BLaER1 (cell line): ENCODE measurements around the gene PAQR5.

Experiments used
- H3K27ac ChIP-seq: shearing (Covaris generic); formaldehyde crosslinking; 2 replicates; pipeline ENCODE4 v1.8.1; 2022
- H3K27me3 ChIP-seq: shearing (Covaris generic); formaldehyde crosslinking; 2 replicates; pipeline ENCODE4 v1.8.1; 2022
- H3K36me3 ChIP-seq: shearing (Covaris generic); formaldehyde crosslinking; 2 replicates; pipeline ENCODE4 v1.8.1; 2022
- H3K4me1 ChIP-seq: shearing (Covaris generic); formaldehyde crosslinking; 2 replicates; pipeline ENCODE4 v1.8.1; 2022
- H3K4me2 ChIP-seq: shearing (Covaris generic); formaldehyde crosslinking; 2 replicates; pipeline ENCODE4 v1.8.1; 2022
- H3K4me3 ChIP-seq: shearing (Covaris generic); formaldehyde crosslinking; 2 replicates; pipeline ENCODE4 v1.8.1; 2022
- H3K9ac ChIP-seq: shearing (Covaris generic); formaldehyde crosslinking; 2 replicates; pipeline ENCODE4 v1.8.1; 2022
- H3K9me3 ChIP-seq: shearing (Covaris generic); formaldehyde crosslinking; 2 replicates; pipeline ENCODE4 v1.8.1; 2022
- H4K20me1 ChIP-seq: shearing (Covaris generic); formaldehyde crosslinking; 2 replicates; pipeline ENCODE4 v1.8.1; 2022
- Cebpa-rat ChIP-seq: shearing (Covaris generic); IDR thresholded peaks from 2 replicates; pipeline ENCODE4 v1.8.1; 2022

The PAQR5 gene

GRCh38 chr15:69298697-69299441 lies at the start of gene PAQR5:
PAQR5 (plus strand) TSS chr15:69298912; CDS start chr15:69360081, 61,169 bp downstream.
- TF ChIP-seq Cebpa-rat = no peak
- H3K4me2 ChIP-seq = no peak within 1 kb of the TSS
- no peak within 1 kb of the TSS for H3K27ac ChIP-seq
- H4K20me1 ChIP-seq = no peaks in the 10 kb centered on the region
- no peak within 1 kb of the TSS for H3K9ac ChIP-seq
- no peaks in the 10 kb centered on the region for H3K4me1 ChIP-seq
- H3K36me3 ChIP-seq = no peaks in the 10 kb centered on the region
- no peaks in the 10 kb centered on the region for H3K9me3 ChIP-seq
- H3K27me3 ChIP-seq = no peaks in the 10 kb centered on the region
- no peak within 1 kb of the TSS for H3K4me3 ChIP-seq

GRCh38 chr15:69253156-69253555 lies 45.6 kb upstream of the PAQR5 start:
- H3K9ac ChIP-seq = no peak overlapping the region
- H3K27me3 ChIP-seq = no peaks in the 10 kb centered on the region
- H4K20me1 ChIP-seq = no peaks in the 10 kb centered on the region
- peaks cover 7% of the 10 kb centered on the region; the same call in 1 of the 2 replicates for H3K36me3 ChIP-seq
- no peak for TF ChIP-seq Cebpa-rat
- no peak overlapping the region for H3K4me2 ChIP-seq
- no peaks in the 10 kb centered on the region for H3K9me3 ChIP-seq
- no peak overlapping the region for H3K27ac ChIP-seq
- H3K4me1 ChIP-seq = no peaks in the 10 kb centered on the region
- no peak overlapping the region for H3K4me3 ChIP-seq

- TF ChIP-seq Cebpa-rat = no peak
- H3K9me3 ChIP-seq = no peaks in the 10 kb centered on the region
- no peak overlapping the region for H3K4me2 ChIP-seq
- no peak overlapping the region for H3K9ac ChIP-seq
- H3K36me3 ChIP-seq = peaks cover 10% of the 10 kb centered on the region; the same call in 1 of the 2 replicates
- H4K20me1 ChIP-seq = no peaks in the 10 kb centered on the region
- H3K4me3 ChIP-seq = no peak overlapping the region
- no peaks in the 10 kb centered on the region for H3K4me1 ChIP-seq
- H3K27ac ChIP-seq = no peak overlapping the region
- H3K27me3 ChIP-seq = no peaks in the 10 kb centered on the region
Measured at GRCh38 chr15:69265347-69265955, 33.3 kb upstream of the PAQR5 start.

- TF ChIP-seq Cebpa-rat = no peak
- Histone ChIP-seq H3K27ac (no peak overlapping the region), H3K36me3 (peaks cover 10% of the 10 kb centered on the region; the same call in 1 of the 2 replicates), H3K4me1 (peaks cover 10% of the 10 kb centered on the region), H3K9me3 (no peaks in the 10 kb centered on the region), H4K20me1 (no peaks in the 10 kb centered on the region), H3K27me3 (no peaks in the 10 kb centered on the region), H3K4me2 (no peak overlapping the region), H3K4me3 (no peak overlapping the region), H3K9ac (no peak overlapping the region)
Measured at GRCh38 chr15:69271217-69271616, 27.5 kb upstream of the PAQR5 start.

GRCh38 chr15:69272139-69272538 lies 26.6 kb upstream of the PAQR5 start:
- H3K27me3 ChIP-seq = no peaks in the 10 kb centered on the region
- no peak overlapping the region for H3K27ac ChIP-seq
- no peak overlapping the region for H3K4me2 ChIP-seq
- no peak for TF ChIP-seq Cebpa-rat
- H4K20me1 ChIP-seq = no peaks in the 10 kb centered on the region
- H3K36me3 ChIP-seq = peaks cover 10% of the 10 kb centered on the region; the same call in 1 of the 2 replicates
- H3K4me1 ChIP-seq = peaks cover 10% of the 10 kb centered on the region
- no peak overlapping the region for H3K4me3 ChIP-seq
- no peaks in the 10 kb centered on the region for H3K9me3 ChIP-seq
- no peak overlapping the region for H3K9ac ChIP-seq

- Histone ChIP-seq H3K4me3 (no peak overlapping the region), H3K27ac (no peak overlapping the region), H3K4me1 (peaks cover 10% of the 10 kb centered on the region), H3K4me2 (no peak overlapping the region), H3K9ac (no peak overlapping the region), H4K20me1 (no peaks in the 10 kb centered on the region), H3K27me3 (no peaks in the 10 kb centered on the region), H3K36me3 (peaks cover 10% of the 10 kb centered on the region; the same call in 1 of the 2 replicates), H3K9me3 (no peaks in the 10 kb centered on the region)
- no peak for TF ChIP-seq Cebpa-rat
Measured at GRCh38 chr15:69272891-69273290, 25.8 kb upstream of the PAQR5 start.

GRCh38 chr15:69275074-69275670 lies 23.5 kb upstream of the PAQR5 start:
- H4K20me1 ChIP-seq = no peaks in the 10 kb centered on the region
- peak overlapping the region; percentile 20; the same call in 1 of the 2 replicates for H3K4me2 ChIP-seq
- no peak overlapping the region for H3K4me3 ChIP-seq
- no peaks in the 10 kb centered on the region for H3K27me3 ChIP-seq
- no peak overlapping the region for H3K27ac ChIP-seq
- no peaks in the 10 kb centered on the region for H3K36me3 ChIP-seq
- H3K9ac ChIP-seq = no peak overlapping the region
- TF ChIP-seq Cebpa-rat = no peak
- H3K9me3 ChIP-seq = no peaks in the 10 kb centered on the region
- peaks cover 10% of the 10 kb centered on the region for H3K4me1 ChIP-seq

GRCh38 chr15:69275933-69276560 lies 22.7 kb upstream of the PAQR5 start:
- no peak for TF ChIP-seq Cebpa-rat
- H3K4me2 ChIP-seq = no peak overlapping the region

GRCh38 chr15:69277316-69277715 lies 21.4 kb upstream of the PAQR5 start:
- Histone ChIP-seq H3K4me2 (no peak overlapping the region), H3K4me3 (no peak overlapping the region), H4K20me1 (no peaks in the 10 kb centered on the region), H3K9ac (no peak overlapping the region), H3K27me3 (no peaks in the 10 kb centered on the region), H3K36me3 (no peaks in the 10 kb centered on the region), H3K27ac (no peak overlapping the region), H3K4me1 (peaks cover 10% of the 10 kb centered on the region), H3K9me3 (no peaks in the 10 kb centered on the region)
- TF ChIP-seq Cebpa-rat = no peak

More at GRCh38 chr15:69275933-69276560, 22.7 kb upstream of the PAQR5 start:
- no peak overlapping the region for H3K9ac ChIP-seq
- H4K20me1 ChIP-seq = no peaks in the 10 kb centered on the region
- peaks cover 10% of the 10 kb centered on the region for H3K4me1 ChIP-seq
- H3K27ac ChIP-seq = no peak overlapping the region
- no peak overlapping the region for H3K4me3 ChIP-seq
- no peaks in the 10 kb centered on the region for H3K36me3 ChIP-seq
- H3K9me3 ChIP-seq = no peaks in the 10 kb centered on the region
- no peaks in the 10 kb centered on the region for H3K27me3 ChIP-seq
